AG04449 (cell line): ENCODE measurements around the gene HOXA7.

Source experiments
- CTCF ChIA-PET: fragments of 350-600 bp; formaldehyde crosslinking; extraction: SDS; loops from one replicate; lab custom pipeline; 2021; ENCODE audit warnings: antibody characterized with exemption; lab: Yijun Ruan, JAX
- POLR2A ChIA-PET: fragments of 400-600, 350-600 bp; formaldehyde crosslinking; extraction: SDS; loops from one replicate; lab custom pipeline; 2020; ENCODE audit warnings: antibody characterized with exemption, inconsistent platforms; lab: Yijun Ruan, JAX
- DNase-seq: peaks from one replicate; pipeline ENCODE4 v3.0.0-alpha.2; 2010; ENCODE audit warnings: low read depth, low spot score
- H3K4me3 ChIP-seq: 2 replicates; pipeline ENCODE4 v1.5.1; 2011; ENCODE audit warnings: low read depth, mild to moderate bottlenecking, control low read depth, low read length
- CTCF ChIP-seq: IDR thresholded peaks from one replicate; pipeline ENCODE4 v1.5.1; 2011; ENCODE audit warnings: mild to moderate bottlenecking, moderate library complexity, low read length, control low read depth, inconsistent platforms; ENCODE audit not compliant: insufficient read depth; ENCODE audit errors: missing control alignments

Gene HOXA7

GRCh38 chr7:27122077-27122910 lies 34.2 kb downstream of the HOXA7 start:
- ChIA-PET POLR2A (no interaction called here), CTCF (interaction anchor here (1.2 kb wide), 1 partner anchor 9 kb away, joined by 3 read pairs; the partner anchor contains the start of gene HOXA4)
- DNase-seq = no peak
- H3K4me3 ChIP-seq = no peak overlapping the region
- no peak for TF ChIP-seq CTCF

GRCh38 chr7:27121684-27122076 lies 34.8 kb downstream of the HOXA7 start:
- no peak for TF ChIP-seq CTCF
- CTCF ChIA-PET = interaction anchor here (1.2 kb wide), 1 partner anchor 9 kb away, joined by 3 read pairs; the partner anchor contains the start of gene HOXA4
- DNase-seq = no peak
- POLR2A ChIA-PET = no interaction called here
- no peak overlapping the region for H3K4me3 ChIP-seq

GRCh38 chr7:27119412-27119911 lies 37.0 kb downstream of the HOXA7 start:
- no peak for DNase-seq
- CTCF ChIA-PET = interaction anchor here (1.3 kb wide), 1 partner anchor 31 kb away, joined by 3 read pairs; no protein-coding TSS in a partner anchor
- TF ChIP-seq CTCF = no peak
- H3K4me3 ChIP-seq = no peak overlapping the region
- POLR2A ChIA-PET = no interaction called here

GRCh38 chr7:27118580-27118979 lies 37.9 kb downstream of the HOXA7 start:
- no peak for DNase-seq
- no peak for TF ChIP-seq CTCF
- POLR2A ChIA-PET = no interaction called here
- no peak overlapping the region for H3K4me3 ChIP-seq
- CTCF ChIA-PET = interaction anchor here (0.9 kb wide), 2 partner anchors 9 to 32 kb away, joined by 4 read pairs; no protein-coding TSS in a partner anchor

- CTCF ChIA-PET = interaction anchor here (0.9 kb wide), 2 partner anchors 9 to 33 kb away, joined by 4 read pairs; no protein-coding TSS in a partner anchor
- no peak for TF ChIP-seq CTCF
- no peak for DNase-seq
Measured at GRCh38 chr7:27117887-27118491, 38.5 kb downstream of the HOXA7 start.

More at GRCh38 chr7:27117887-27118491, 38.5 kb downstream of the HOXA7 start:
- no peak overlapping the region for H3K4me3 ChIP-seq
- POLR2A ChIA-PET = no interaction called here
